Heart left ventricle (tissue), 16 donors: ENCODE measurements around the gene TRPC5OS. TPM values are rescaled to one million over a fixed set of nuclear protein-coding genes. Genes with fewer than 3 reads are reported as not detected.
A peak's percentile ranks its signal among the peaks of the same experiment; 100 is the strongest.

ENCODE experiments used
- ATAC-seq, 4 donors: fragments of 200-7000 bp; cut with Tn5 transposase; one replicate each; pipeline ENCODE4 v1.9.1; 2020 to 2022; ENCODE audit warnings: moderate library complexity in 4 of 4, mild to moderate bottlenecking in 3 of 4, moderate number of reproducible peaks in 1 of 4
- DNase-seq, 5 donors: peaks; one replicate each; pipeline ENCODE4 v3.0.0-alpha.2; 2020
- H3K27ac ChIP-seq, 12 donors: fragments of 200-600 bp; sonication (generic) in 4 of 12; one replicate each; pipeline versions ENCODE4 v1.5.0 to v1.8.0; 2016 to 2022; ENCODE audit warnings: mild to moderate bottlenecking in 2 of 12
- H3K27me3 ChIP-seq, 9 donors: fragments of 200-600 bp; sonication (generic) in 2 of 9; one replicate each; pipeline versions ENCODE4 v1.5.1 to v1.8.0; 2016 to 2022; ENCODE audit warnings: mild to moderate bottlenecking in 3 of 9
- H3K36me3 ChIP-seq, 9 donors: fragments of 200-600 bp; sonication (generic) in 2 of 9; one replicate each; pipeline versions ENCODE4 v1.5.0 to v1.8.0; 2018 to 2022; ENCODE audit warnings: mild to moderate bottlenecking in 2 of 9
- H3K4me1 ChIP-seq, 12 donors: fragments of 200-600 bp; sonication (generic) in 4 of 12; one replicate each; pipeline versions ENCODE4 v1.5.0 to v1.8.0; 2016 to 2022; ENCODE audit warnings: mild to moderate bottlenecking in 3 of 12
- H3K4me3 ChIP-seq, 12 donors: fragments of 200-600 bp; sonication (generic) in 4 of 12; one replicate each; pipeline versions ENCODE4 v1.5.0 to v1.8.0; 2017 to 2022; ENCODE audit warnings: mild to moderate bottlenecking in 9 of 12, moderate library complexity in 4 of 12
- H3K9me3 ChIP-seq, 12 donors: fragments of 200-600 bp; sonication (generic) in 4 of 12; one replicate each; pipeline versions ENCODE4 v1.5.0 to v1.8.0; 2016 to 2022; ENCODE audit warnings: mild to moderate bottlenecking in 1 of 12
- CTCF ChIP-seq, 12 donors: fragments of 200-600 bp; sonication (generic) in 4 of 12; IDR thresholded peaks; one replicate each; pipeline versions ENCODE4 v1.5.0 to v1.8.0; 2018 to 2022; ENCODE audit warnings: antibody characterized with exemption in 12 of 12, mild to moderate bottlenecking in 5 of 12
- POLR2A ChIP-seq, 2 donors: fragments of 450-650 bp; IDR thresholded peaks; one replicate each; pipeline ENCODE4 v1.6.1; 2017; ENCODE audit warnings: antibody characterized with exemption in 2 of 2, mild to moderate bottlenecking in 2 of 2, moderate library complexity in 2 of 2
- WGBS, 4 donors: extraction: QIAGEN DNeasy Blood & Tissue Kit in 2 of 4; methylation state at CpG; one replicate each; pipeline versions ENCODE4 v1.1.5 to v1.1.7; 2013 to 2018; 5-methylcytosine and 5-hydroxymethylcytosine counted together
- intact Hi-C, 10 donors: fragments of 100-400 bp; cut with DNase I; formaldehyde crosslinking; loops; one replicate each; pipeline versions ENCODE4 v1.11.1 to v1.14.2; 2022
- polyA plus RNA-seq, 2 donors: library from polyadenylated mRNA; stranded (reverse); fragments of 200-250 nt; gene quantifications; one replicate each; pipeline ENCODE4 v1.2.3, GENCODE V29; 2013
- total RNA-seq, 9 donors: library from RNA; depleted of rRNA in 2 of 9; stranded (reverse); fragments of >200 nt in 2 of 9; fragmentation: NEBNext Ultra II Directional in 3 of 9; extraction: Animal tissue kit (Norgen Biotek cat#: 25700) in 3 of 9; gene quantifications; one replicate each; pipeline versions ENCODE4 v1.1.0 to v1.2.4, GENCODE V29; 2016 to 2023
- donor health status: ischemic (EF 13 %, LVEDD 7.1; RV severe dilation, severe dysfunction).
- donor health status: healthy with polysubstance abuse.
- donor health status: DM: no; HTN: yes; CAD: no.
- donor health status: DM: no; HTN: no; CAD: no.
- donor health status: ischemic (EF 25% LVEDD 6.9; RV normal size, moderate dysfunction).
- donor health status: ischemic (EF 25% LVEDD 5.7; RV mildly dilated, moderate dysfunction).
- donor health status: healthy.
- donor health status: DM: yes; HTN: yes; CAD: no.
- donor health status: ischemic (EF 35%, LVEDD 5.7; RV mildly dilated, moderate dysfunction).
- donor health status: nonischemic (EF 11% LVEDD 7.7; RV severe dilation, severe dysfunction).
- donor health status: DM: yes; HTN: yes; CAD: no.
- donor health status: PGD.
- donor health status: ischemic (EF 29% LVEDD 5.4; RV normal size, mild dysfunction).
- donor health status: nonischemic (EF 23%, LVEDD 6.1; RV moderate dilation, normal function).

TRPC5OS gene
- total and polyA plus RNA-seq, 11 donors: not detected

- H3K36me3 ChIP-seq: no peaks in the 10 kb centered on the region
- no peak overlapping the region for H3K4me3 ChIP-seq
- H3K27me3 ChIP-seq: peaks cover 0 to 24% (median 0%) of the 10 kb centered on the region in 9 donors
- H3K9me3 ChIP-seq: no peaks in the 10 kb centered on the region
- WGBS, 4 donors: 57 to 86% (median 72%) methylated on average over 3 of the region's 3 CpGs
- H3K27ac ChIP-seq: no peak overlapping the region
- TF ChIP-seq POLR2A (IDR thresholded peaks at IDR 0.05) (no peak), CTCF (IDR thresholded peaks at IDR 0.05) (no peak)
- no peaks in the 10 kb centered on the region for H3K4me1 ChIP-seq
- intact Hi-C loops: loop anchor here in 3 of 10 donors (10.0 kb wide), 4 partner anchors 167 to 767 kb away; no protein-coding TSS in a partner anchor
- DNase-seq (no peak), ATAC-seq (no peak)
These were observed 1.7 kb downstream of the TRPC5OS start for GRCh38 chrX:111877681-111878080.

- Histone ChIP-seq H3K36me3 (no peaks in the 10 kb centered on the region), H3K27ac (no peak overlapping the region), H3K9me3 (no peaks in the 10 kb centered on the region), H3K4me3 (no peak overlapping the region), H3K27me3 (peaks cover 0 to 11% (median 0%) of the 10 kb centered on the region in 9 donors), H3K4me1 (no peaks in the 10 kb centered on the region)
- intact Hi-C loops: no loop called here
- no peak for TF ChIP-seq POLR2A (IDR thresholded peaks at IDR 0.05)
- TF ChIP-seq CTCF (IDR thresholded peaks at IDR 0.05): no peak
- ATAC-seq (no peak), DNase-seq (no peak)
- WGBS, 4 donors: 77 to 100% (median 88%) methylated on average over 1 of the region's 1 CpG
These were observed 4.8 kb downstream of the TRPC5OS start for GRCh38 chrX:111880735-111881134.

- WGBS, 4 donors: 76 to 81% (median 76%) methylated on average over 3 of the region's 3 CpGs
- no peaks in the 10 kb centered on the region for H3K4me1 ChIP-seq
These were observed 5.7 kb downstream of the TRPC5OS start for GRCh38 chrX:111881715-111882114.

GRCh38 chrX:111886678-111887077 lies 10.7 kb downstream of the TRPC5OS start:
- Histone ChIP-seq H3K27ac (no peak overlapping the region), H3K36me3 (no peaks in the 10 kb centered on the region), H3K4me1 (no peaks in the 10 kb centered on the region), H3K4me3 (no peak overlapping the region), H3K27me3 (no peaks in the 10 kb centered on the region), H3K9me3 (no peaks in the 10 kb centered on the region)
- intact Hi-C loops: no loop called here
- peak in 4 of 5 donors; percentile 20 to 29 (median 24) for DNase-seq
- peak; percentile 93 to 98 (median 96) for ATAC-seq
- no peak for TF ChIP-seq POLR2A (IDR thresholded peaks at IDR 0.05)
- no peak for TF ChIP-seq CTCF (IDR thresholded peaks at IDR 0.05)
- WGBS, 4 donors: 43 to 70% (median 55%) methylated on average over 2 of the region's 2 CpGs

More at GRCh38 chrX:111881715-111882114, 5.7 kb downstream of the TRPC5OS start:
- H3K4me3 ChIP-seq: no peak overlapping the region
- H3K36me3 ChIP-seq: no peaks in the 10 kb centered on the region
- H3K9me3 ChIP-seq: no peaks in the 10 kb centered on the region
- H3K27me3 ChIP-seq: peaks cover 0 to 11% (median 0%) of the 10 kb centered on the region in 9 donors
- intact Hi-C loops: no loop called here
- no peak for TF ChIP-seq POLR2A (IDR thresholded peaks at IDR 0.05)
- TF ChIP-seq CTCF (IDR thresholded peaks at IDR 0.05): no peak
- DNase-seq: no peak
- H3K27ac ChIP-seq: no peak overlapping the region
- ATAC-seq: no peak
